GM10266 (cell line): ENCODE results near the gene CSF2RB.

ENCODE experiments used
- DNase-seq: peaks from one replicate; pipeline ENCODE4 v3.0.0; 2012; ENCODE audit errors: extremely low spot score
- CTCF ChIP-seq: IDR thresholded peaks from 2 replicates; pipeline ENCODE4 v1.5.1; 2012; ENCODE audit warnings: mild to moderate bottlenecking, low read depth; ENCODE audit not compliant: control insufficient read depth, insufficient read depth; ENCODE audit errors: missing control alignments

The CSF2RB gene

GRCh38 chr22:36971341-36972125 is 58.1 kb downstream of the CSF2RB start:
- no peak for TF ChIP-seq CTCF
- no peak for DNase-seq

- no peak for TF ChIP-seq CTCF
- DNase-seq = no peak
These were observed 63.2 kb downstream of the CSF2RB start for GRCh38 chr22:36976606-36977005.

GRCh38 chr22:36977401-36977861 is 64.0 kb downstream of the CSF2RB start:
- peak; percentile 66 for TF ChIP-seq CTCF
- peak; percentile 76 for DNase-seq

- DNase-seq = peak; percentile 90
- TF ChIP-seq CTCF = peak; percentile 96
These were observed 64.7 kb downstream of the CSF2RB start for GRCh38 chr22:36977947-36978660.

- TF ChIP-seq CTCF = no peak
- DNase-seq = no peak
These were observed 65.8 kb downstream of the CSF2RB start for GRCh38 chr22:36979016-36979910.

GRCh38 chr22:36981247-36981775 is 67.9 kb downstream of the CSF2RB start:
- DNase-seq = no peak
- no peak for TF ChIP-seq CTCF
